ENCODE measurements around the gene DNASE1.

The DNASE1 gene

DNA sequence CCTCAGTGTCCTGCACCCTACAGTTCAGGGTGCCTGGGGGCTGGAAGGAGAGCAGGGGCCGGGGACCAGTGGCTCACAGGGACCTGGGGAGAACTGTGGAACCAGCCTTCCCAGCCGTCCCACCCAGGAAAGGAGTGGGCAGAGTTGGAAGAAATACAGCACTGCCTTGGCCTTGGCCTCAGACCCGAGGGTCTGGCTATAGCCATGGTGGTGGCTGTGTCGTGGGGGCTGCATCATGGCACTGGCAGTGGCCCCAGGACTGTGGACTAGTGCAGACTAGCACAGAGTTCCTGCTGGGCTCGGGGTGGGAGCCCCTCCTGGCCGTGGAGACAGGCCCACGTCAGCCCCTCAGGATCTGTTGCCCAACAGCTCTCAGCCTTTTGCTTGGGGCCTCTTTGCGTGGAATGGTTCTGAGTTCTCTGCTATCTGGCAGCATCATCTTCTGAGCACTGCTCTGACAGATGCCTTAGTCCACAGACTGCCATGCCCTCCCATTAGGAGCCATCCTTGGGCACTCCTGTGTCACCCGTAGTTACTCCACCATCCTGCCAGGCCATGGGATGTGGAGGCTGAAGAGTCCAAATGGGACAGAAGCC lies 12.6 kb upstream of the DNASE1 start:
- H3K4me3 ChIP-seq (ENCODE audit: low read depth, low read length), result no peak overlapping the region
- in situ Hi-C loops (cut with HindIII; ENCODE audit: low sequenced_read_pairs), result no loop called here
- TF ChIP-seq, protein P1, sequence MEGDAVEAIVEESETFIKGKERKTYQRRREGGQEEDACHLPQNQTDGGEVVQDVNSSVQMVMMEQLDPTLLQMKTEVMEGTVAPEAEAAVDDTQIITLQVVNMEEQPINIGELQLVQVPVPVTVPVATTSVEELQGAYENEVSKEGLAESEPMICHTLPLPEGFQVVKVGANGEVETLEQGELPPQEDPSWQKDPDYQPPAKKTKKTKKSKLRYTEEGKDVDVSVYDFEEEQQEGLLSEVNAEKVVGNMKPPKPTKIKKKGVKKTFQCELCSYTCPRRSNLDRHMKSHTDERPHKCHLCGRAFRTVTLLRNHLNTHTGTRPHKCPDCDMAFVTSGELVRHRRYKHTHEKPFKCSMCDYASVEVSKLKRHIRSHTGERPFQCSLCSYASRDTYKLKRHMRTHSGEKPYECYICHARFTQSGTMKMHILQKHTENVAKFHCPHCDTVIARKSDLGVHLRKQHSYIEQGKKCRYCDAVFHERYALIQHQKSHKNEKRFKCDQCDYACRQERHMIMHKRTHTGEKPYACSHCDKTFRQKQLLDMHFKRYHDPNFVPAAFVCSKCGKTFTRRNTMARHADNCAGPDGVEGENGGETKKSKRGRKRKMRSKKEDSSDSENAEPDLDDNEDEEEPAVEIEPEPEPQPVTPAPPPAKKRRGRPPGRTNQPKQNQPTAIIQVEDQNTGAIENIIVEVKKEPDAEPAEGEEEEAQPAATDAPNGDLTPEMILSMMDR (IDR thresholded peaks at IDR 0.05; ENCODE audit: low read depth, low read length), result no peak
- DNase-seq (ENCODE audit: low read depth, low spot score), result no peak

DNA sequence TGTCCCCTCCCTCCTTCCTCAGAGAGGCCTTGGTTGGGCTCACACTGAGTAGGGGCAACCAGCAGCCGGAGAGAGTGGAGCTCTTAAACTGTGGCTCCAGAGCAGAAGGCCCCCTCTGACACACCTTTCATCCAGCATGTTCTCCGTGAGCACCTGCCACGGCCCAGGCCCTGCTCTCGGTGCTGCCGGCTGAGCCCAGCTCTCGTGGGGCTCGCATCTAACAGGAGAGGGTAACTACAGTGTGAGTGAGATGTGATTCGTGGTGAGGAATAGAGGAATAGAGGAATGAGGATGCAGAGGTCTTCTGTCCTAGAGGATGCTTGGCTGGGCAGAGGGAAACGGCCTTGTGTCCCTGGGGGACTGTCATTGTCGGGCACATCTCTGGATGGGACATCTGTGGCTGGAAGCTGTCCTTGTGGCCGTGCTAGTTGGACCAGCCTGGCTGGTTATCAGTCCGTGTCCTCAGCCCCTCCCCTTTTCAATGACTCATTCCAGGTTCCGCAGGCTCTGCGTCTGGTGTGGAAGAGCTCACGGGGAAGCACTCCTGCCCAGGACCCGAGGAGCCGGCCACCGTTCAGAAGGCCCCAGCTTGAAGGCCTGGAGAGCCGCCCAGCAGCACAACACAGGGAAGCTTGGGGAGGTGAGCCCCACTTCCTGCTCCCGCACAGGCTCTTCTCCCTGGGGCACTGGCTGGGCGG lies 11.9 kb upstream of the DNASE1 start:
- in situ Hi-C loops (cut with HindIII; ENCODE audit: low sequenced_read_pairs), result no loop called here
- TF ChIP-seq, protein P1 (IDR thresholded peaks at IDR 0.05; ENCODE audit: low read depth, low read length), result no peak
- DNase-seq (ENCODE audit: low read depth, low spot score), result peak; percentile 22
- no peak overlapping the region for H3K4me3 ChIP-seq (ENCODE audit: low read depth, low read length)

DNA sequence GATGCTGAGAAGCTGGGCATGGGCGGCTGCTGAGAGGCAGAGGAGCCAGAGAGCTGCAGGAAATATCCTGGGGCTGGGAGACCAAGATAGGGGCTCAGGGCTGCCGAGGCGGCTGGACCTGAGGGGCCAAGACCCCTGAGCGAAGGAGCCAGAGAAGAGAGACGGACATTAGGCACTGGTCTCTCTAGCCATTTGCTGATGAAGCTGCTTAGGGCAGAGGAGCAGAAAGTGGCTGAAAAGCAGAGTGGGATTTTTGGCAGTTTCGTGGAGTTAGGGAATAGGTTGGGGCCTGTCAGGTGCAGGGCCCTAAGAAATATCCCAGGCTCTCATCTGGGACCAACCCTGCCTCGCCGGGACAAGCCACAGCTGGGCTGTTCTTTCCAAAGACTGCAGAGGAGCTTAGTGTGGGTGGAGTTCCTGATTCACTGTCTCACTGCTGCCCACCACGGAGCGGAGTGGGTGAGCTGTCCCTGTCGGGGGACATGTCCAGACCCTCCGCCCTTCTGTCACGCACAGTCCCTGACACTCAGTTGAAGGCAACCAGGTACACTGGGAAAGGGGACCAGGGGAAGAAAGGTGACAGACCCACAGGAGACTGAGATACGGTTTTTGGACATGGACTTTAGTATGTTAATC lies 11.3 kb upstream of the DNASE1 start:
- no peak overlapping the region for H3K4me3 ChIP-seq (ENCODE audit: low read depth, low read length)
- in situ Hi-C loops (cut with HindIII; ENCODE audit: low sequenced_read_pairs), result no loop called here
- TF ChIP-seq, protein P1 (IDR thresholded peaks at IDR 0.05; ENCODE audit: low read depth, low read length), result no peak

DNA sequence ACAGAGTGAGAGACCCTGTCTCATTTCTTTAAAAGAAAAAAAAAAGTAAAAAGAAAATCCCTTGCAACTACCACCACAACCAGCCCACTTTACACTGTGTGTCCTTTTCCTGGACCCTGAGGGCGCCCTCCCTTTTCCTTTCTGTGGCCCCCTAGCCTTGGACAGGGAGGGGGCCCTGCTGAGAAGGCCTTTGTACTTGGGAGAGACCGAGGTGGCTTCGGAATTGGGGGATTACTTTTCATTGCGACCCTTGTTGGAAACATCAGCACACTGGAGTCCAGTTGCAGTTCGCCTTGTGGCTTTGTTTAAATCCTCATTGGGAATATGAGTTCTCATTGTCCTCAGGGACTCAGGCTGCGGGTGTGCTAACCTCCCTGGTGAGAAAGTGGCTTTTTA lies 9.4 kb upstream of the DNASE1 start:
- TF ChIP-seq, protein P1 (IDR thresholded peaks at IDR 0.05; ENCODE audit: low read depth, low read length), result no peak
- DNase-seq (ENCODE audit: low read depth, low spot score), result no peak
- H3K4me3 ChIP-seq (ENCODE audit: low read depth, low read length), result no peak overlapping the region
- in situ Hi-C loops (cut with HindIII; ENCODE audit: low sequenced_read_pairs), result no loop called here

More for the DNA sequence above, 11.3 kb upstream of the DNASE1 start:
- no peak for DNase-seq (ENCODE audit: low read depth, low spot score)

DNA sequence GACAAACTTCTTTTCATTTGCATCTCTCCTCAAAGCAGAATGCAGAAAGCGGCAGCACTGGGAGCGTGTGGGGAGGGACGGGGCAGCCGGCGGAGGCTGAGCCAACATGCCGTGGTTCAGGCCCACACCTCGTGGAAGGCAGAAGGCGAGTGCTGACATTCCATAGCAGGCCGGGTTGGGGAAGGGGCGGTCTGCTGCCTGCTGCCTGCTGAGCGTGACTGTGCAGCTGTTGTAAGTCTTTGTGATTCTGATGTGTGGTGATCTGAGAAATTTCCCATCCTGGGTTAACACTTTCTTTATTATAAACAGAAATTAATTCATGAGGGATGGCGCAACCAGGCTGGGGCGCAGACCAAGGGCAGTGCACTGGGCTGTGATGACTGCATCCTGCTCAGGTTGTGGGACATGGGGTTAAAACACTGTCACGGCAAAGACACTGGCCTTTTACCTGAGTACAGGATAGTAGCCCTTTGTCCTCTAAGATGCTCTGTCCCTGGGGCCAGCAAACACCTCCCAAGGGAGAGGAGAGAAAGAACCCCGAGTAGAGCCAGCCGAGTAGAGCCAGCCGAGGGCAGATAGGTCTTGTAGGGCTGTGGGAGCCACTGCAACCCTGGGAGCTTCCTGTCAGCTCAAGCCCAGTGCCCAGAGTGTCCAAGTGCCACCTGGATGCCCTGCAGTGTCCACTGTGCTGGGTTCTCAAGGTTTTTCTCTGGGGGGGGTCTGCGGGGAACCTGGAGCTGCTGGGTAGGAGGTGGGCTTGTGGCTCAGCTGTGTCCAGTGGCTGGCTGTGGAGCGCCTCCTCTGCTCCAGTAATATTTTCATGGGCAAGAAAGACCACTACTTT lies 8.8 kb upstream of the DNASE1 start:
- TF ChIP-seq, protein P1 (IDR thresholded peaks at IDR 0.05; ENCODE audit: low read depth, low read length), result no peak
- in situ Hi-C loops (cut with HindIII; ENCODE audit: low sequenced_read_pairs), result no loop called here
- H3K4me3 ChIP-seq (ENCODE audit: low read depth, low read length), result no peak overlapping the region
- peak; percentile 77 for DNase-seq (ENCODE audit: low read depth, low spot score)

DNA sequence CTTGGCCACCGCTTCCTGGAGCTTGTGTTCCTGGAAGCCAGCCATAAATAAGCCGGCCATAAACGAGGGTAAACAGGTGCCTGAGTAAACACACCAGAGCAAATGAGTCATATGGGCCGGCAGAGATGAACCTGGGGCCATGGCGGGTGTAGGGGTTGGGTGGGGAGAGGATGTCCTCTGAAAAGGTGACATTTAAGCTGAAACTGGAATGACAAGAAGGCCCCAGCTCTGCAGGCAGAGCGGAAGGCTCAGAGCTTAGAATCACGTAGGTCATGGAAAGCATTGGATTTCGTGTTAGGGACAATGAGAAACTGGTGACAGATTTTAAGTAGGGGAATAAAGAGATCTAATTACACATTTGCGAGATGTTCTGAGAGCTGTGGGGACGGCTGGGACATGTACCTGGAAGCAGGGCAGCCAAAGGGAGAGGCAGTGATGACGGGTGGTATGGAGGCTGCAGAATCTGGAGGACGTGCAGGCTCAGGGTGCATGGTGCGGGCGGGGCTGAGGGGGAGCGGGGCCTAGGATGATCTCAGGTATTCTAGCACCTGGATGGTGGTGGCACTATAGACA lies 8.1 kb upstream of the DNASE1 start:
- in situ Hi-C loops (cut with HindIII; ENCODE audit: low sequenced_read_pairs), result no loop called here
- DNase-seq (ENCODE audit: low read depth, low spot score), result peak; percentile 13
- TF ChIP-seq, protein P1 (IDR thresholded peaks at IDR 0.05; ENCODE audit: low read depth, low read length), result no peak
- H3K4me3 ChIP-seq (ENCODE audit: low read depth, low read length), result no peak overlapping the region

All from astrocyte of the spinal cord (primary cell).